Mesendoderm (in vitro differentiated cells): Measurements from ENCODE around the gene MYO1E.

ENCODE experiments used
- DNase-seq: peaks from one replicate; pipeline ENCODE4 v3.0.0; 2013
- H2AK5ac ChIP-seq: 2 replicates; pipeline ENCODE4 v1.6.1; 2013; ENCODE audit warnings: low read length, inconsistent platforms
- H2BK120ac ChIP-seq: 2 replicates; pipeline ENCODE4 v1.6.1; 2013; ENCODE audit warnings: low read depth, mild to moderate bottlenecking, low read length, moderate library complexity, mixed read lengths
- H2BK15ac ChIP-seq: replicated peaks from 2 replicates; pipeline ENCODE4 v1.6.1; 2013; ENCODE audit warnings: low read depth, mild to moderate bottlenecking, moderate library complexity
- H2BK5ac ChIP-seq: 2 replicates; pipeline ENCODE4 v1.6.1; 2013; ENCODE audit warnings: low read length, inconsistent platforms
- H3K18ac ChIP-seq: 2 replicates; pipeline ENCODE4 v1.6.1; 2013; ENCODE audit warnings: mild to moderate bottlenecking, low read length, mixed read lengths
- H3K23ac ChIP-seq: one replicate; pipeline ENCODE4 v1.6.1; 2013; ENCODE audit warnings: low read length
- H3K27ac ChIP-seq: 2 replicates; pipeline ENCODE4 v1.5.1; 2013; ENCODE audit warnings: low read depth, mild to moderate bottlenecking, inconsistent platforms, low read length, moderate library complexity
- H3K27me3 ChIP-seq: 2 replicates; pipeline ENCODE4 v1.6.1; 2013; ENCODE audit warnings: low read length, control low read depth, mild to moderate bottlenecking, inconsistent platforms; ENCODE audit not compliant: insufficient read depth, poor library complexity
- H3K36me3 ChIP-seq: 2 replicates; pipeline ENCODE4 v1.6.1; 2013; ENCODE audit warnings: low read length, inconsistent platforms; ENCODE audit not compliant: control insufficient read depth, insufficient read depth
- H3K4ac ChIP-seq: one replicate; pipeline ENCODE4 v1.6.1; 2013; ENCODE audit warnings: low read depth, mild to moderate bottlenecking, low read length, moderate library complexity
- H3K4me1 ChIP-seq: 2 replicates; pipeline ENCODE4 v1.6.1; 2013; ENCODE audit warnings: low read depth, low read length, inconsistent platforms; ENCODE audit not compliant: control insufficient read depth
- H3K4me2 ChIP-seq: 2 replicates; pipeline ENCODE4 v1.6.1; 2013; ENCODE audit warnings: low read length
- H3K4me3 ChIP-seq: 2 replicates; pipeline ENCODE4 v1.5.1; 2013; ENCODE audit warnings: mild to moderate bottlenecking, low read length
- H3K56ac ChIP-seq: one replicate; pipeline ENCODE4 v1.6.1; 2013; ENCODE audit warnings: low read length
- H3K79me1 ChIP-seq: 2 replicates; pipeline ENCODE4 v1.6.1; 2013; ENCODE audit warnings: low read length, inconsistent platforms
- H3K79me2 ChIP-seq: 2 replicates; pipeline ENCODE4 v1.6.1; 2013; ENCODE audit warnings: mild to moderate bottlenecking, low read length; ENCODE audit not compliant: control insufficient read depth, insufficient read depth
- H3K9ac ChIP-seq: 2 replicates; pipeline ENCODE4 v1.6.1; 2013; ENCODE audit warnings: low read length, inconsistent platforms
- H4K5ac ChIP-seq: one replicate; pipeline ENCODE4 v1.6.1; 2013; ENCODE audit warnings: low read length
- H4K8ac ChIP-seq: one replicate; pipeline ENCODE4 v1.6.1; 2013; ENCODE audit warnings: low read depth, mild to moderate bottlenecking, control low read depth, low read length, moderate library complexity
- WGBS: extraction: QIAGEN DNeasy Blood & Tissue Kit; methylation state at CpG from one replicate; pipeline ENCODE4 v1.1.7; 2013; ENCODE audit warnings: low lambda C conversion rate, missing lambda C conversion rate; ENCODE audit not compliant: insufficient coverage; ENCODE audit errors: extremely low coverage; 5-methylcytosine and 5-hydroxymethylcytosine counted together

MYO1E gene

GRCh38 chr15:59221511-59222505, 150.9 kb downstream of the MYO1E start:
- DNase-seq: no peak
- no peak overlapping the region for H2BK5ac ChIP-seq
- H3K27ac ChIP-seq: no peak overlapping the region

DNA sequence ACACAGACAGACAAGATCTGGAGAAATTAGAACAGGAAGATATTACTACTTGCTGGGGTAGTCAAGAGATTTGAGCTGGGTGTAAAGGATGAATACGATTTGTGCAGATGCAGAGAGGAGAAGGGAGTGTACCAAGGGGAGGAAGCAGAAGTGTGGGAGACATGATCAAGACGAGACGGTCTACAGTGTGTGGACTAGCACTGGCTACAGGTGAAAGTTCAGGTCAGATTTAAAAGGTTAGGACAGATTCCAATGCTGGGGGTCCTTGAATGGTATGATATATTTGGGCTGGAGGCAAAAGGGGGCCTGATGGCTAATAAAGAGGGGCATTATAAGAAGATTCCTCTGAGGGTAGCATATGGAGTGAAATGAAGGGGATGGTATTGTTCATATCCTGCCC, 154.0 kb downstream of the MYO1E start:
- Histone ChIP-seq H3K79me1 (no peaks in the 10 kb centered on the region), H3K27me3 (no peaks in the 10 kb centered on the region), H2BK5ac (no peak overlapping the region), H3K18ac (no peak overlapping the region), H3K4me2 (no peak overlapping the region), H3K27ac (no peak overlapping the region), H4K5ac (no peak overlapping the region), H3K56ac (no peak overlapping the region), H3K36me3 (no peaks in the 10 kb centered on the region), H2AK5ac (no peak overlapping the region), H2BK120ac (no peak overlapping the region), H3K4me3 (no peak overlapping the region), H3K23ac (no peak overlapping the region), H3K9ac (no peak overlapping the region), H4K8ac (no peak overlapping the region), H3K4me1 (no peaks in the 10 kb centered on the region), H3K79me2 (no peaks in the 10 kb centered on the region), H2BK15ac (no peak overlapping the region), H3K4ac (no peak overlapping the region)
- no peak for DNase-seq
- no CpG with 5 or more reads among the region's 3 CpGs for WGBS

More at GRCh38 chr15:59221511-59222505, 150.9 kb downstream of the MYO1E start:
- Histone ChIP-seq H2AK5ac (no peak overlapping the region), H3K4me3 (no peak overlapping the region), H3K23ac (no peak overlapping the region), H3K18ac (no peak overlapping the region), H3K4me2 (no peak overlapping the region), H2BK120ac (no peak overlapping the region), H3K4ac (no peak overlapping the region), H3K56ac (no peak overlapping the region), H3K9ac (no peak overlapping the region), H3K4me1 (no peaks in the 10 kb centered on the region), H3K79me1 (no peaks in the 10 kb centered on the region), H4K5ac (no peak overlapping the region), H3K36me3 (no peaks in the 10 kb centered on the region), H3K79me2 (no peaks in the 10 kb centered on the region), H2BK15ac (no peak overlapping the region), H4K8ac (no peak overlapping the region), H3K27me3 (no peaks in the 10 kb centered on the region)
- WGBS: no CpG with 5 or more reads among the region's 5 CpGs

DNA sequence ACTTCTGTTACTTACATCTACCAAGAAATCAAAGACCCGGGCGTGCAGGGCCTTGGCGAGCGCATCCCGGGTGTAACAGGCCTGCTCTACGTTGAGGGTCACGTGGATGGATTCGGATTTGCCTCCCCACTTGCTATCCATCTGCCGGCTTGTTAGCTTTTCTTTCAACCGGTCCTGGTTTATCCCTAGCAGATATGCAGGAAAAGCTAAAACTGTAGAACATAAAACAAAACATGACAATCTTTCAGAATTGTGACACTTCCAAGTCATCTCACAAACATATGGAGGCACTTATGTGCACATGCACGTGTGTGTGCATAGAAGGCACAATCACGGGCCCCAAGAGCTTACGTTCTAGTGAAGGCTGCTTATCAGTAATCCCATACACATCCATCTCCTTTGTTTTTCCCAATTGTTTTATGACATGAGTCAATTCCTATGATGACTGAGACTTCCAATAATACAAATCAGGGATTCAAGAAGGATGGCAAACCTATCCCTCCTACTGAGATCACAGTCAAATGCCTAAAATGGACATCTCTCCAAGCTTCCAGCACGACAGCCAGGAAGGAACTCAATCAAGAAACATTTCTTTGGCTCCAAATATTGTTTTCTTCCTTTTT, 154.7 kb downstream of the MYO1E start:
- no peak overlapping the region for H4K8ac ChIP-seq
- H3K36me3 ChIP-seq: no peaks in the 10 kb centered on the region
- H3K4me1 ChIP-seq: no peaks in the 10 kb centered on the region
- no peak overlapping the region for H4K5ac ChIP-seq
- H3K27ac ChIP-seq: no peak overlapping the region
- H3K23ac ChIP-seq: no peak overlapping the region
- H3K18ac ChIP-seq: no peak overlapping the region
- no peak overlapping the region for H2BK15ac ChIP-seq
- H3K56ac ChIP-seq: no peak overlapping the region
- no peaks in the 10 kb centered on the region for H3K79me1 ChIP-seq
- no peak overlapping the region for H2AK5ac ChIP-seq
- no peaks in the 10 kb centered on the region for H3K79me2 ChIP-seq
- WGBS: no CpG with 5 or more reads among the region's 14 CpGs
- DNase-seq: no peak
- no peak overlapping the region for H2BK5ac ChIP-seq
- no peak overlapping the region for H3K4ac ChIP-seq
- H3K4me3 ChIP-seq: no peak overlapping the region
- H2BK120ac ChIP-seq: no peak overlapping the region
- no peak overlapping the region for H3K4me2 ChIP-seq
- no peaks in the 10 kb centered on the region for H3K27me3 ChIP-seq
- no peak overlapping the region for H3K9ac ChIP-seq

DNA sequence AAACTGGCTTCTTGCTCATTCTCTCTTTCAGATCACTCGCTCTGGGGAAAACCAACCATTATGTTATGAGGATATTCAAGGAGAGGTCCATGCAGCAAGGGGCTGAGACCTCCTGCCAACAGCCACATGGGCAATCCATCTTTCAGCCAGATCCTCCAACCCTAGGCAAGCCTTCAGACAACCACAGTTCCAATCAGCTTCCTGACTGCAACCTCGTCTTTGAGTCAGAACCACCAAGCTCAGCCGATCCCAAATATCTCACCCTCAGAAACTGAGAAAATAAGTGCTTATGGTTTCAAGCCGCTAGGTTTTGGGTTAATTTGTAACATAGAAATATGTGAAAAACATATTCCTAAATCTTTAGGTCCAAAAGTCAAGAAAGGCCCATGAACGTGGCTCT, 155.8 kb downstream of the MYO1E start:
- Histone ChIP-seq H2BK120ac (no peak overlapping the region), H3K18ac (no peak overlapping the region), H3K4me3 (no peak overlapping the region), H4K5ac (no peak overlapping the region), H3K36me3 (no peaks in the 10 kb centered on the region), H2BK5ac (no peak overlapping the region), H3K79me1 (no peaks in the 10 kb centered on the region), H3K23ac (no peak overlapping the region), H3K79me2 (no peaks in the 10 kb centered on the region), H3K27ac (no peak overlapping the region), H4K8ac (no peak overlapping the region), H3K9ac (no peak overlapping the region), H2BK15ac (no peak overlapping the region), H3K56ac (no peak overlapping the region), H3K27me3 (no peaks in the 10 kb centered on the region), H2AK5ac (no peak overlapping the region), H3K4me1 (no peaks in the 10 kb centered on the region), H3K4me2 (no peak overlapping the region), H3K4ac (no peak overlapping the region)
- no CpG with 5 or more reads among the region's 5 CpGs for WGBS
- DNase-seq: no peak

DNA sequence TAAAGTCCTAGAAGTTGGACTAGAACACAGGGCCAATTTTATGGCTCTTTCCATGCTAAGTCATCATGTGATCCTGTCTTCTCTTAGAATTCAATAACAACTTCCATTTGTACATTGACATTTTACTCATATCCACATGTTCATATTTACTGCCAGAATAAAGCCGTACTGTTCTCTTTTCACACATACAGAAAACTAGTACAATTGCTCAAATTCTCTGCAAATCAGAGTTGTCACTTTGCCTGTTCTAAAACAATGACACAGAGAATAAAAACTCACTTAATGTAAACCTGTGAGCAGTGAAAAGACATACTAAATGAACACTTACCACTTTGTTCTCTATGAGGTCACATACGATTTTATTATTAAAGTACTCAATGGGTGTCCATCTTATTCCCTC, 162.5 kb downstream of the MYO1E start:
- no peak overlapping the region for H3K56ac ChIP-seq
- DNase-seq: no peak
- no peak overlapping the region for H2AK5ac ChIP-seq
- no peak overlapping the region for H3K27ac ChIP-seq
- H2BK120ac ChIP-seq: no peak overlapping the region
- H4K5ac ChIP-seq: no peak overlapping the region
- H3K4me3 ChIP-seq: no peak overlapping the region
- H3K79me1 ChIP-seq: no peaks in the 10 kb centered on the region
- H3K23ac ChIP-seq: no peak overlapping the region
- no peak overlapping the region for H2BK15ac ChIP-seq
- no peak overlapping the region for H3K4ac ChIP-seq
- no peaks in the 10 kb centered on the region for H3K79me2 ChIP-seq
- WGBS: no CpG with 5 or more reads among the region's 2 CpGs
- no peaks in the 10 kb centered on the region for H3K36me3 ChIP-seq
- no peak overlapping the region for H3K4me2 ChIP-seq
- no peak overlapping the region for H2BK5ac ChIP-seq
- no peaks in the 10 kb centered on the region for H3K4me1 ChIP-seq
- no peak overlapping the region for H4K8ac ChIP-seq
- H3K18ac ChIP-seq: no peak overlapping the region
- no peak overlapping the region for H3K9ac ChIP-seq
- H3K27me3 ChIP-seq: no peaks in the 10 kb centered on the region
